Activated T-helper 17 cell treated with anti-CD3 and anti-CD28 coated beads, Interleukin-2, amount 50 U/mL, for 72 hours (primary cell): ENCODE results near the gene ASB11. TPM values are rescaled to one million over a fixed set of nuclear protein-coding genes. Genes with fewer than 3 reads are reported as not detected.

Source experiments
- total RNA-seq, 2 donors: library from RNA; stranded (reverse); gene quantifications; one replicate each; pipeline ENCODE4 v1.2.3, GENCODE V29; 2022

The ASB11 gene
- total RNA-seq, 2 donors from 2014 or later = not detected

Other genes with a start within 250 kb of the ASB11 start
- 1 to 10 TPM; 1.5 to 3.1 TPM for gene ASB9, start 45.6 kb downstream of the ASB11 start, total RNA-seq
- 10 to 100 TPM; 28.1 to 68.8 TPM for gene PIGA, start 19.9 kb upstream of the ASB11 start, total RNA-seq
- not detected for gene VEGFD, start 68.8 kb upstream of the ASB11 start, total RNA-seq
- 1 to 10 TPM; 3.1 to 3.8 TPM for gene PIR, start 177.7 kb upstream of the ASB11 start, total RNA-seq
- not detected for gene BMX, start 185.2 kb upstream of the ASB11 start, total RNA-seq